ENCODE results near the gene GGPS1. TPM values are rescaled to one million over a fixed set of nuclear protein-coding genes. Genes with fewer than 3 reads are reported as not detected.
"Not testable (repeated sequence)": the region's sequence is repeated elsewhere in the genome, so short reads cannot be mapped to it uniquely, and the experiment has no call there.

GGPS1 gene
- 10 to 100 TPM; 24.5 to 25.9 TPM for total RNA-seq

DNA sequence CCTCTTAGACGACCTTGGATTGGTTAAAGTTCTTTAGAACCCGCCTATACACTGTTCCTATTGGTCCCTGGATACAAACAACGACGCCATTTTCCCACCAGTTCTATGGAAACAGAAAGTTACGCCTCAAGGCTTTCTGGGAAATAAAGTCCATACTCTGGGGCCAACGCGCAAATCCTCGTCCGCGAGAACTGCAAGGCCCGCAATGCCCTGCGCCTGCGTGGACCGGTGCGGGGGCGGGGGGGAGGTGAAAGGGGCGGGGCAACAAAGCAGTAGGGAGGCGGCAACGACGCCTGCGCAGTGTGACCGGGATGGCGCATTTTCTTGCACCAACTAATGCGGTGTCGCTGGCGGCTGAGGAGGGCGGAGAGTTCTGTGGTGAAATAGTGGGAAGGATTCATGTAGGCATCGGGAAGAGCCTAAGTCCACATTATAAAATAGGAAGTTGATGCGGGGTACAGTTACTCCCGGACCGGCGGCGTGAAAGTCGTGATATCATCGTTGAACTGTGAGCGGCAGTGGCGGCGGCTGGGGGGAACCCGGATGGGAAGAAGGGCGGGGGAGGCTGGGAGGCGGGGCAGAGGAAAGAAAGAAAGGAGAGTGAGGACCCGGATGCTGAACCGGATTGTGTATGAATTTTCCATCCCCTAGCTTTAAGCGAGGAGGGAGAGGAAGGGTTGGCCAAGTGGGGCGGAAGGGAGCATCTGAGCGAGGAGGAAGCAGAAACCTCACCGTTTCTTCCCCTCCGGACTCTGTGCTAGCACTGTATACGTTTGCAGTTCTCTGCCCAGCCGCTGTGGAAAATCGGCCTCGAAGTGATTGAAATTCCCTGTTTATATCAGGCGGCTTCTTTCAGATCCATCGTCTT is at the start of gene GGPS1:
Gene GGPS1 (plus strand): TSS at position 300 of the 868 bp plus-strand sequence. CDS start 6,695 bp downstream, outside the sequence.
- peaks cover 35% of the 10 kb centered on the region for H3K36me3 Mint-ChIP-seq (ENCODE audit: low read depth)

DNA sequence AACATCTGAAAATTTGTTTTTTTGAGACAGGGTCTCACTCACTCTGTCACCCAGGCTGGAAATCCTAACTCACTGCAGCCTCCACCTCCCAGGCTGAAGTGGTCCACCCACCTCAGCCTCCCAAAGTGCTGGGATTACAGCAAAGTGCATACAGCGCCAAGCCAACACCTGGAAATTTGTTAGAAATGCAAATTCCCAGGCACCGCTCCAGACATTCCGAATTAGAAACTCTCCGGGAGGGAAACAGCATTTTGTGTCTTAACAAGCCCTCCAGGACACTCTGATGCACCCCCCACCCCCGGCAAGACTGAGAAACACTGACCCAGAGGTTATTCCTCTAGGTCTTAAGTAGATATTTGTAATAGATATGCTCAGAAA is 49.5 kb upstream of the GGPS1 start:
- H3K4me3 Mint-ChIP-seq = no peak overlapping the region
- H3K27ac Mint-ChIP-seq = no peak overlapping the region
- peaks cover 5% of the 10 kb centered on the region for H3K36me3 Mint-ChIP-seq (ENCODE audit: low read depth)
- POLR2A ChIA-PET = interaction anchor here (0.7 kb wide), 1 partner anchor 33 kb away, joined by 3 read pairs; no protein-coding TSS in a partner anchor
- DNase-seq (no peak), ATAC-seq (no peak)
- no peaks in the 10 kb centered on the region for H3K9me3 Mint-ChIP-seq (ENCODE audit: insufficient read depth)
- CTCF ChIA-PET = no interaction called here
- H3K4me1 Mint-ChIP-seq (ENCODE audit: low read depth) = peaks cover 35% of the 10 kb centered on the region
- no peaks in the 10 kb centered on the region for H3K27me3 Mint-ChIP-seq (ENCODE audit: low read depth)

More for the DNA sequence above, at the start of gene GGPS1:
- Mint-ChIP-seq H3K4me3 (no peak within 1 kb of the TSS), H3K27me3 (ENCODE audit: low read depth) (no peaks in the 10 kb centered on the region), H3K27ac (no peak within 1 kb of the TSS), H3K4me1 (ENCODE audit: low read depth) (peaks cover 25% of the 10 kb centered on the region), H3K9me3 (ENCODE audit: insufficient read depth) (no peaks in the 10 kb centered on the region)
- DNase-seq = peak; percentile 99
- ChIA-PET CTCF (interaction anchor here (0.6 to 2.9 kb wide), 7 partner anchors 19 to 103 kb away, joined by 3 to 12 read pairs (median 5); no protein-coding TSS in a partner anchor), POLR2A (interaction anchor here (0.6 to 3.4 kb wide), 15 partner anchors 9 to 841 kb away, joined by 3 to 21 read pairs (median 3); partner anchors contain the start of gene RBM34)
- ATAC-seq = peak; percentile 84

DNA sequence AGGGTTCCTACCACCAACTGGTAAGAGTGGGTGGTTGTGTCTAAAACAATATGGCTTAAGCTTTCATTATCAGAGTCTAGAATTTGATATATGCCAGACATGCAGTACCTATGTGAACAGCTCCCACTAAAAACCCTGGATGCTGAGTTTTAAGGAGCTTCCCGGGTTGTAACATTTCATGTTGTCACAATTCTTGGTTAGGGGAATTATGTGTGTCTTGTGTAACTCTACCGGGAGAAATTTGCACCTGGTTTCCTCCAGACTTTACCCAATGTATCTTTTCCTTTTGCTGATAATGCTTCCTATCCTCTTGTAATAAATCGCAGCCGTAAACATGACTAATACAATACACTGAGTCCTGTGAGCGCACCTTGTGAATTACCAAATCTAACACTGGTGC is 48.7 kb upstream of the GGPS1 start:
- no peak for DNase-seq
- peaks cover 5% of the 10 kb centered on the region for H3K36me3 Mint-ChIP-seq (ENCODE audit: low read depth)
- H3K27ac Mint-ChIP-seq = no peak overlapping the region
- no peak overlapping the region for H3K4me3 Mint-ChIP-seq
- ChIA-PET CTCF (no interaction called here), POLR2A (interaction anchor here (0.7 to 1.1 kb wide), 2 partner anchors 9 to 33 kb away, joined by 3 read pairs; no protein-coding TSS in a partner anchor)
- no peaks in the 10 kb centered on the region for H3K9me3 Mint-ChIP-seq (ENCODE audit: insufficient read depth)
- H3K4me1 Mint-ChIP-seq (ENCODE audit: low read depth) = peaks cover 35% of the 10 kb centered on the region
- H3K27me3 Mint-ChIP-seq (ENCODE audit: low read depth) = no peaks in the 10 kb centered on the region
- no peak for ATAC-seq

DNA sequence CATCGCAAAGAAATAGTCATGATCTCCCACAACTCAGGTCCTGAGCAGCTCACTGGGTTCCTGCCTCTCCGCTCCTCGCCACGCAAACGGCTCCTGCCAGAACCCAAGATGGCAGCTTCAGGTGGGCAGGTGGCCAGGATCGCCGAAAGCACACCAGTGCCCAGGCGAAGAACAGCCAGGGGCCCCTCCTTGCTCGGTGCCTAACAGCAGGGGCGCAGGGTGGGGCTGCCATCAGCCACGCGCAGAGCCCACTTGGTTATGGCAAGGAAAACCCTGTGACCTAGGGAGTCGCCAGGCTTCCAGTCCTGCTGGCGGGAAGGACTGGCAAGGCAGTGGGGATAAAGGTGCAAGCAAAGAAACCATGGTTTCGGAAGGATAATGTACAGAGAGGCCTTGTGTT is 47.9 kb upstream of the GGPS1 start:
- DNase-seq (no peak), ATAC-seq (no peak)
- H3K36me3 Mint-ChIP-seq (ENCODE audit: low read depth) = peaks cover 7% of the 10 kb centered on the region
- H3K4me3 Mint-ChIP-seq = no peak overlapping the region
- ChIA-PET CTCF (no interaction called here), POLR2A (interaction anchor here (1.1 kb wide), 1 partner anchor 8 kb away, joined by 3 read pairs; no protein-coding TSS in a partner anchor)
- no peaks in the 10 kb centered on the region for H3K27me3 Mint-ChIP-seq (ENCODE audit: low read depth)
- no peaks in the 10 kb centered on the region for H3K9me3 Mint-ChIP-seq (ENCODE audit: insufficient read depth)
- H3K4me1 Mint-ChIP-seq (ENCODE audit: low read depth) = peaks cover 29% of the 10 kb centered on the region
- no peak overlapping the region for H3K27ac Mint-ChIP-seq

DNA sequence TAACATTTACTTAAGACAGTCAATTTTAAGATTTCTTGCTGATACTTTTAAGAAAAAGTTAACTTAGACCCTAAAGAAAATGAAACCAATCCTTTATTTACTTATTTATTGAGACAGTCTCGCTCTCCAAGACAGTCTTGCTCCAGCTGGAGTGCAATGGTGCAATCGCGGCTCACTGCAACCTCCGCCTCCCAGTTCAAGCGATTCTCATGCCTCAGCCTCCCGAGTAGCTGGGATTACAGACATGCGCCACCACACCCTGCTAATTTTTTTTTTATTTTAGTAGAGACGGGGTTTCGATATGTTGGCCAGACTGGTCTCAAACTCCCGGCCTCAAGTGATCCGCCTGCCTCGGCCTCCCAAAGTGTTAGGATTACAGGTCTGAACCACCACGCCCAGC is 44.7 kb upstream of the GGPS1 start:
- ATAC-seq; DNase-seq; H3K4me3 Mint-ChIP-seq; H3K9me3 Mint-ChIP-seq (ENCODE audit: insufficient read depth); H3K27ac Mint-ChIP-seq; CTCF ChIA-PET; H3K27me3 Mint-ChIP-seq (ENCODE audit: low read depth): not testable (repeated sequence)
- H3K4me1 Mint-ChIP-seq (ENCODE audit: low read depth) = peaks cover 23% of the 10 kb centered on the region
- POLR2A ChIA-PET = interaction anchor here (1.2 kb wide), 1 partner anchor 9 kb away, joined by 4 read pairs; no protein-coding TSS in a partner anchor
- peaks cover 13% of the 10 kb centered on the region for H3K36me3 Mint-ChIP-seq (ENCODE audit: low read depth)

DNA sequence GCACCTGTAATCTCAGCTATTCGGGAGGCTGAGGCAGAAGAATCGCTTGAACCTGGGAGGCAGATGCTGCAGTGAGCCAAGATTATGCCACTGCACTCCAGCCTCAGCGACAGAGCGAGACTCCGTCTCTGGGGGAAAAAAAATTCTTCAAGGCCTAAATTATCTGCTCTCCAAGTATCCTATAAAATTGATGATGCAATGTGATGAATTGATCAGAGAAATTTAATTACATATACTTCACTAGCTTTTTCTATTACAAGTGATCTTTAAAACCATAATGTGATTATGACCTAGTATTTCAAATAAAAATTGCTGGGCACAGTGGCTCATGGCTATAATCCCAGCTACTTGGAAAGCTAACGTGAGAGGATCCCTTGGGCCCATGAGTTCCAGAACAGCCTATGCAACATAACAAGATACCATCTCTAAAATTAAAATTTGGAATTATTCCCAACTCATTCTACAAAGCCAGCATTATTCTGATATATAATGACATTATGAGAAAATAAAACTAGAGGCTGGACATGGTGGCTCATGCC is 44.1 kb upstream of the GGPS1 start:
- ATAC-seq (no peak), DNase-seq (no peak)
- H3K27ac Mint-ChIP-seq = no peak overlapping the region
- no peak overlapping the region for H3K4me3 Mint-ChIP-seq
- H3K27me3 Mint-ChIP-seq (ENCODE audit: low read depth) = no peaks in the 10 kb centered on the region
- peaks cover 23% of the 10 kb centered on the region for H3K4me1 Mint-ChIP-seq (ENCODE audit: low read depth)
- CTCF ChIA-PET = no interaction called here
- POLR2A ChIA-PET = interaction anchor here (1.2 kb wide), 1 partner anchor 9 kb away, joined by 4 read pairs; no protein-coding TSS in a partner anchor
- H3K9me3 Mint-ChIP-seq (ENCODE audit: insufficient read depth) = no peaks in the 10 kb centered on the region
- H3K36me3 Mint-ChIP-seq (ENCODE audit: low read depth) = peaks cover 13% of the 10 kb centered on the region

DNA sequence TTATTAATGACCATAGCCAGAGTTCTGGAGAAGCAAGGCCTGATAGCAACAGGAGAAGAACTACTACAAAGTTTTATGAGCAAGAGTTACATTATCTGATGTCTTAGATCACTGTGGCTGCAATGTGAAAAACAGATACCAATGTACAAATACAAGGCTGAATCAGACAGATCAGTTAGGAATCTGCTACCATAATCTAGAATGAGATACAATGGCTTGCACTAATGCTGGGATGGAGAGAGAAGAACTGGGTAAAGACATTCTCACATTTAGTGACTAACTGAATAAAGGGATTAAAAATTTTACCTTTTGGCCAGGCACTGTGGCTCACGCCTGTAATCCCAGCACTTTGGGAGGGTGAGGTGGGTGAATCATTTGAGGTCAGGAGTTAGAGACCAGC is 41.7 kb upstream of the GGPS1 start:
- ChIA-PET POLR2A (no interaction called here), CTCF (no interaction called here)
- Mint-ChIP-seq H3K4me3 (no peak overlapping the region), H3K27me3 (ENCODE audit: low read depth) (no peaks in the 10 kb centered on the region), H3K27ac (no peak overlapping the region), H3K9me3 (ENCODE audit: insufficient read depth) (no peaks in the 10 kb centered on the region), H3K36me3 (ENCODE audit: low read depth) (peaks cover 13% of the 10 kb centered on the region), H3K4me1 (ENCODE audit: low read depth) (peaks cover 21% of the 10 kb centered on the region)
- DNase-seq (no peak), ATAC-seq (no peak)

DNA sequence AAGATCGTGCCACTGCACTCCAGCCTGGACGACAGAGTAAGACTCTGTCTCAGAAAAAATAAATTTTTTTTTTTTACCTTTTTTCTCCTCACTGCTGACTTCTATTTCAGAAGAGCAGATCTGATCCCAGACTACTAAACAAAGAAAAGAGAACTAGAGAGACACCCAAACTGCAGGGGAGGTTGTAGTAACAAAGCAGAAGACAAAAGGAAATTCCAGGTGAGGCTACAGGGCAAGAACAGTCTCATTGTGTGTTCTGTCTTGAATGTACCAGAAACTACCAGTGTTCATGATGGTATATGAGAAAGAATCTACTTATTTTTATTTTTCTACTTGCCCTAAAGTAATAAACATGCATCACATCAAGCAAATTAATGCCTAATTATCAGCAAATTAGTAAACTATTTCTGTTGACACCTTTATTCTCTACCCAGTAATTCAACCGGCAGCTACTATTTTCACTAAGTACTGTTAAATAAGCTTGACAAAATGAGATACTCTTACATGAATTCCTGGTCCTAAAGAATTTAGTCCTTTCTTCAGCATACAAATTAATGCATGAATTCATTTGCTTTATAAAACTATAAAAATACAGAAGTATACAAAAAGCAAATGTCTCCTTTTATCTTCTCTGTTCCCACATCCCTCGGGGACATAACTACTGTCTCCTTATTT is 41.0 kb upstream of the GGPS1 start:
- H3K27ac Mint-ChIP-seq = no peak overlapping the region

DNA sequence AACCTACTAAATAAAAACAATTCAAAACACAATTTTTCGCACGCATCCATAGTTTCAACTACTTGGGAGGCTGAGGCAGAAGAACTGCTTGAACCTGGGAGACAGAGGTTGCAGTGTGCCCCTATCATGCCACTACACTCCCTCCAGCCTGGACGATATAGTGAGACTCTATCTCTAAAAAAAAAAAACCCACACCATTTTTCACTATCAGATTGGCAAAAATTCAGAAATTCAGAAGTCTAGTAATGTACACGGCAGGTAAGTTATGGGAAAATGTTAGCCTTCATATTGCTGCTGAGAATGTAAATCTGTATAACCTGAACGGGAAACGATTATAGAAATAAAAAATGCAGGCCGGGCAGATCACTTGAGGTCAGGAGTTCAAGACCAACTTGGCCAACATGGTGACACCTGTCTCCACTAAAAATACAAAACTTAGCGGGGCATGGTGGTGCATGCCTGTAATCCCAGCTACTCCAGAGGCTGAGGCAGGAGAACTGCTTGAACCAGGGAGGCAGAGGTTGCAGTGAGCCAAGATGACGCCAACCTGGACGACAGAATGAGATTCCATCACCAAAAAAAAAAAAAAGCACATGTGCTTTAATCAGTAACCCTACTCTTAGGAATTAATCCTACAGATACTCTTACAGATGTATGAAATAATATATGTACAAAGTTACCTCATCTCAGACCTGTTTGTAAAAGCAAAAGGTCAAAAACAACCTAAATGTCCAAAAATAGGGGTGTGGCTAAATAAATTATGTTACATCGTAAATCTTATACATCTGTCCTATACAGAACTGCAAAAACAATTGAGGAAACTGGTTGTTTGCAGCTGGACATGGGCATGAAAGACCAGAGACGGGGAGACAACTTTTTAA is 38.3 kb upstream of the GGPS1 start:
- Mint-ChIP-seq H3K4me1 (ENCODE audit: low read depth) (peaks cover 26% of the 10 kb centered on the region), H3K27me3 (ENCODE audit: low read depth) (no peaks in the 10 kb centered on the region), H3K4me3 (no peak overlapping the region), H3K36me3 (ENCODE audit: low read depth) (peaks cover 14% of the 10 kb centered on the region), H3K27ac (no peak overlapping the region), H3K9me3 (ENCODE audit: insufficient read depth) (no peaks in the 10 kb centered on the region)
- ChIA-PET POLR2A (no interaction called here), CTCF (interaction anchor here (1.8 kb wide), 1 partner anchor 15 kb away, joined by 6 read pairs; no protein-coding TSS in a partner anchor)
- DNase-seq (no peak), ATAC-seq (no peak)

More for the DNA sequence above, 41.0 kb upstream of the GGPS1 start:
- POLR2A ChIA-PET = no interaction called here
- H3K9me3 Mint-ChIP-seq (ENCODE audit: insufficient read depth) = no peaks in the 10 kb centered on the region
- ATAC-seq (no peak), DNase-seq (no peak)
- no peaks in the 10 kb centered on the region for H3K27me3 Mint-ChIP-seq (ENCODE audit: low read depth)
- H3K36me3 Mint-ChIP-seq (ENCODE audit: low read depth) = peaks cover 14% of the 10 kb centered on the region
- CTCF ChIA-PET = interaction anchor here (0.6 to 1.1 kb wide), 2 partner anchors 98 to 130 kb away, joined by 3 read pairs; no protein-coding TSS in a partner anchor
- H3K4me1 Mint-ChIP-seq (ENCODE audit: low read depth) = peaks cover 19% of the 10 kb centered on the region
- H3K4me3 Mint-ChIP-seq = no peak overlapping the region

DNA sequence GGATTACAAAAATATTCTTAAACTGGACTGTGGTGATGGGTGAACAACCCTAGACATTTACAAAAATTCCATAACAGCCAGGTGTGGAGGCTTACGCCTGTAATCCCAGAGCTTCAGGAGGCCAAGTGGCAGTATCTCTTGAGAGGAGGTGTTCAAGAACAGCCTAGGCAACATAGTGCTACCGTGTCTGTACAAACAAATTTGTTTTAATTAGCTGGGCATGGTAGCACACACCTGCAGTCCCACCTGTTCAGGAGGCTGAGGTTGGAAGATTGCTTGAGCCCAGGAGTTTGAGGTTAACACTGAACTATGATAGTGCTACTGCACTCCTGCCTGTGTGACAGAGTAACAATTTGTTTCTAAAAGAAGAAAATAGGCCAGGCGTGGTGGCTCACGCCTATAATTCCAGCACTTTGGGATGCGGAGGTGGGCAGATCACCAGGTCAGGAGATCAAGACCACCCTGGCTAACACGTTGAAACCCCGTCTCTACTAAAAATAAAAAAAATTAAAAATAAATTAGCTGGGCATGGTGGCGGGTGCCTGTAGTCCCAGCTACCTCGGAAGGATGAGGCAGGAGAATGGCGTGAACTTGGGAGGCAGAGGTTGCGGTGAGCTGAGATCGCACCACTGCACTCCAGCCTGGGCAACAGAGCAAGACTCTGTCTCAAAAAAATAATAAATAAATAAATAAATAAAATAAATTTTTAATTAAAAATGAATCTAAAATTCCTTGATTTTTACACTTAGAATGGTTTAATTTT is 37.4 kb upstream of the GGPS1 start:
- CTCF ChIA-PET = interaction anchor here (1.5 kb wide), 1 partner anchor 24 kb away, joined by 4 read pairs; no protein-coding TSS in a partner anchor
- Mint-ChIP-seq H3K4me1 (ENCODE audit: low read depth) (peaks cover 25% of the 10 kb centered on the region), H3K9me3 (ENCODE audit: insufficient read depth) (no peaks in the 10 kb centered on the region), H3K36me3 (ENCODE audit: low read depth) (peaks cover 14% of the 10 kb centered on the region), H3K4me3 (no peak overlapping the region), H3K27ac (no peak overlapping the region), H3K27me3 (ENCODE audit: low read depth) (no peaks in the 10 kb centered on the region)
- peak; percentile 36 for ATAC-seq
- POLR2A ChIA-PET = no interaction called here
- no peak for DNase-seq
